HCT116 (cell line): ENCODE data around the gene FLYWCH1. TPM values are rescaled to one million over a fixed set of nuclear protein-coding genes. Genes with fewer than 3 reads are reported as not detected.

Experiments
- ATAC-seq: fragments of 200-7000 bp; cut with Tn5 transposase; 2 replicates; pipeline ENCODE4 v1.9.1; 2020; ENCODE audit warnings: mild to moderate bottlenecking, moderate library complexity
- BruUV-seq: library from RNA; stranded (reverse); fragments of 400-500 nt; replicated peaks from 2 replicates; lab custom pipeline; 2021; lab: Mats Ljungman, UMichigan
- CTCF ChIA-PET: fragments of 300-600 bp; sonication (Branson Sonifier 250); formaldehyde crosslinking; loops from one replicate; lab custom pipeline; 2021; ENCODE audit warnings: antibody characterized with exemption; lab: Charles Lee
- POLR2A ChIA-PET: fragments of 300-600, 350-600 bp; sonication (Branson Sonifier 250); formaldehyde crosslinking; loops from one replicate; lab custom pipeline; 2021; ENCODE audit warnings: antibody characterized with exemption; lab: Charles Lee
- RAD21 ChIA-PET, 2 experiments: fragments of 300-600 bp; sonication (Branson Sonifier 250); formaldehyde crosslinking; loops; one replicate each; lab custom pipeline; 2023; ENCODE audit warnings: low total read pairs in 2 of 2; ENCODE audit not compliant: uncharacterized antibody in 2 of 2, unreplicated experiment in 2 of 2, low non-redundant PET in 1 of 2; lab: Charles Lee
- DNase-seq: peaks from one replicate; pipeline ENCODE4 v3.0.0-alpha.2; 2010; ENCODE audit warnings: low read depth, low spot score
- H2AFZ ChIP-seq: fragments of 200-600 bp; shearing (Covaris generic), sonication (generic); 2 replicates; pipeline ENCODE4 v1.6.1; 2017; ENCODE audit warnings: low read depth, mixed run types, mixed read lengths, antibody characterized with exemption, low read length; ENCODE audit not compliant: poor library complexity, severe bottlenecking
- H3K27ac ChIP-seq: 2 replicates; pipeline ENCODE4 v1.5.1; 2012; ENCODE audit warnings: low read depth, low read length
- H3K27me3 ChIP-seq: fragments of 200-600 bp; sonication (generic); 2 replicates; pipeline ENCODE4 v1.6.1; 2016; ENCODE audit warnings: mixed run types, low read length, mixed read lengths; ENCODE audit not compliant: insufficient read depth
- H3K36me3 ChIP-seq, 2 experiments: fragments of 200-500 bp in 1 of 2; fragments of 200-600 bp in 1 of 2; sonication (Bioruptor generic) in 1 of 2; sonication (generic) in 1 of 2; 2 replicates each; pipeline versions ENCODE4 v1.5.1 to v1.6.1; 2014 to 2016; ENCODE audit warnings: low read length in 2 of 2, inconsistent platforms in 1 of 2, mixed read lengths in 1 of 2, mixed run types in 1 of 2; ENCODE audit not compliant: insufficient read depth in 2 of 2, control insufficient read depth in 1 of 2
- H3K4me1 ChIP-seq, 2 experiments: fragments of 200-600 bp in 1 of 2; sonication (generic) in 1 of 2; 2 replicates each; pipeline versions ENCODE4 v1.5.1 to v1.6.1; 2012 to 2017; ENCODE audit warnings: low read length in 2 of 2, inconsistent platforms in 1 of 2, mild to moderate bottlenecking in 1 of 2, mixed read lengths in 1 of 2, mixed run types in 1 of 2, moderate library complexity in 1 of 2; ENCODE audit not compliant: insufficient read depth in 2 of 2, control insufficient read depth in 1 of 2
- H3K4me2 ChIP-seq: fragments of 200-600 bp; sonication (generic); 2 replicates; pipeline ENCODE4 v1.6.1; 2017; ENCODE audit warnings: mixed run types, low read length, mixed read lengths
- H3K4me3 ChIP-seq, 2 experiments: fragments of 200-600 bp in 1 of 2; sonication (generic) in 1 of 2; replicated peaks in 1 of 2; 2 replicates each; pipeline ENCODE4 v1.5.1; 2011 to 2016; ENCODE audit warnings: low read length in 2 of 2, control low read depth in 1 of 2, low read depth in 1 of 2, mild to moderate bottlenecking in 1 of 2, mixed read lengths in 1 of 2, mixed run types in 1 of 2
- H3K79me2 ChIP-seq: fragments of 200-600 bp; sonication (generic); 2 replicates; pipeline ENCODE4 v1.6.1; 2017; ENCODE audit warnings: mild to moderate bottlenecking, mixed run types, low read length, moderate library complexity, mixed read lengths; ENCODE audit not compliant: insufficient read depth
- H3K9ac ChIP-seq: fragments of 200-600 bp; sonication (generic); 2 replicates; pipeline ENCODE4 v1.6.1; 2016; ENCODE audit warnings: low read length, mixed read lengths
- H3K9me2 ChIP-seq: fragments of 200-600 bp; sonication (generic), shearing (Covaris generic); 2 replicates; pipeline ENCODE4 v1.6.1; 2017; ENCODE audit warnings: mixed run types, mild to moderate bottlenecking, moderate library complexity; ENCODE audit not compliant: insufficient read depth
- H3K9me3 ChIP-seq, 2 experiments: fragments of 200-500 bp in 1 of 2; fragments of 200-600 bp in 1 of 2; sonication (Bioruptor generic) in 1 of 2; sonication (generic) in 1 of 2; 2 replicates each; pipeline ENCODE4 v1.6.1; 2014 to 2017; ENCODE audit warnings: low read length in 2 of 2, mixed read lengths in 2 of 2, inconsistent platforms in 1 of 2, low read depth in 1 of 2, mild to moderate bottlenecking in 1 of 2, mixed run types in 1 of 2, moderate library complexity in 1 of 2; ENCODE audit not compliant: control insufficient read depth in 1 of 2, insufficient read depth in 1 of 2
- H4K20me1 ChIP-seq: fragments of 200-600 bp; sonication (generic), shearing (Covaris generic); 2 replicates; pipeline ENCODE4 v1.6.1; 2017; ENCODE audit warnings: mixed run types, mild to moderate bottlenecking, moderate library complexity; ENCODE audit not compliant: insufficient read depth
- CEBPB ChIP-seq: IDR thresholded peaks from 2 replicates; pipeline ENCODE4 v1.6.1; 2012; ENCODE audit warnings: low read depth
- EGR1 ChIP-seq: IDR thresholded peaks from 2 replicates; pipeline ENCODE4 v1.6.1; 2012; ENCODE audit warnings: low read depth
- EZH2 ChIP-seq: fragments of 200-600 bp; sonication (generic); IDR thresholded peaks from 2 replicates; pipeline ENCODE4 v1.6.1; 2017; ENCODE audit warnings: antibody characterized with exemption, mixed run types
- SP1 ChIP-seq: IDR thresholded peaks from 2 replicates; pipeline ENCODE4 v1.6.1; 2012; ENCODE audit warnings: low read depth
- intact Hi-C: fragments of 100-400 bp; cut with micrococcal nuclease; formaldehyde crosslinking; loops from 2 replicates; pipeline ENCODE4 v1.10.0; 2022
- total RNA-seq: library from RNA; stranded (reverse); gene quantifications from one replicate; pipeline ENCODE4 v1.2.1, GENCODE V29; 2021; ENCODE audit not compliant: unreplicated experiment
- TF ChIP-seq, protein P1 (sequence below), 3 experiments: fragments of 200-600 bp in 1 of 3; sonication (generic) in 1 of 3; IDR thresholded peaks in 2 of 3; conservative IDR thresholded peaks in 1 of 3; 2 replicates each; pipeline ENCODE4 v1.5.1; 2012 to 2017; ENCODE audit warnings: low read depth in 2 of 3, low read length in 2 of 3, antibody characterized with exemption in 1 of 3, borderline replicate concordance in 1 of 3, control low read depth in 1 of 3, mild to moderate bottlenecking in 1 of 3, mixed read lengths in 1 of 3, mixed run types in 1 of 3, moderate library complexity in 1 of 3; ENCODE audit not compliant: insufficient read depth in 1 of 3
- TF ChIP-seq, protein P2 (sequence below): IDR thresholded peaks from 2 replicates; pipeline ENCODE4 v1.6.1; 2012; ENCODE audit warnings: low read depth
- TF ChIP-seq, protein P3 (sequence below): IDR thresholded peaks from 2 replicates; pipeline ENCODE4 v1.6.1; 2012

The FLYWCH1 gene
- total RNA-seq, 1 experiment from 2014 or later: 66.6 TPM

DNA sequence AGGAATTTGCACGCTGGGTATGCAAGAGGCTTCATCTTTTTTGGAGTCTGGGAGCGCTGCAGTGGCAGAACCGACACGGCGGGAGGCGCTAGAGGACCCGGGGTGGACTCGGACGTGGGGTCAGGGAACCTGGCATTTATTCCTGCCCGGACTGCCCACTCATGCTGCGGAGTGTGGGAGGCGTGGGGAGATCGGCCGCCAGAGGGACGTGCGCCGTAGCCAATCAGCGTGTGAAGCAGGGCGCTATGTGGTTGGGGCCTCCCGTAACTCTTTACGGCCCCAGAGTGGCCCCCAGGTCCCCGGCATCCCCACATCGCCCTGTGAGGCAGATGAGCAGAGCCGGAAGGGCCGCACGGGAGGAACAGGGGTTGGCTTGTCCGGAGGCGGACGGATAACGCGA lies 17.5 kb upstream of the FLYWCH1 start:
- Histone ChIP-seq H3K9ac (no peak overlapping the region), H3K27ac (no peak overlapping the region), H4K20me1 (no peaks in the 10 kb centered on the region), H3K36me3 (peaks cover 0 to 4% of the 10 kb centered on the region in 2 experiments; a peak in 2 of 4 replicates), H3K79me2 (peaks cover 8% of the 10 kb centered on the region; the same call in 1 of the 2 replicates), H3K9me2 (no peaks in the 10 kb centered on the region), H3K4me3 (no peak overlapping the region), H3K4me2 (no peak overlapping the region), H3K4me1 (peaks cover 2 to 19% of the 10 kb centered on the region in 2 experiments; a peak in 3 of 4 replicates), H2AFZ (no peak overlapping the region), H3K9me3 (no peaks in the 10 kb centered on the region), H3K27me3 (no peaks in the 10 kb centered on the region)
- intact Hi-C loops: no loop called here
- RAD21 ChIA-PET: no interaction called here
- DNase-seq (no peak), ATAC-seq (no peak)
- CTCF ChIA-PET: no interaction called here
- TF ChIP-seq EZH2 (no peak), SP1 (no peak)
- TF ChIP-seq, protein P1, sequence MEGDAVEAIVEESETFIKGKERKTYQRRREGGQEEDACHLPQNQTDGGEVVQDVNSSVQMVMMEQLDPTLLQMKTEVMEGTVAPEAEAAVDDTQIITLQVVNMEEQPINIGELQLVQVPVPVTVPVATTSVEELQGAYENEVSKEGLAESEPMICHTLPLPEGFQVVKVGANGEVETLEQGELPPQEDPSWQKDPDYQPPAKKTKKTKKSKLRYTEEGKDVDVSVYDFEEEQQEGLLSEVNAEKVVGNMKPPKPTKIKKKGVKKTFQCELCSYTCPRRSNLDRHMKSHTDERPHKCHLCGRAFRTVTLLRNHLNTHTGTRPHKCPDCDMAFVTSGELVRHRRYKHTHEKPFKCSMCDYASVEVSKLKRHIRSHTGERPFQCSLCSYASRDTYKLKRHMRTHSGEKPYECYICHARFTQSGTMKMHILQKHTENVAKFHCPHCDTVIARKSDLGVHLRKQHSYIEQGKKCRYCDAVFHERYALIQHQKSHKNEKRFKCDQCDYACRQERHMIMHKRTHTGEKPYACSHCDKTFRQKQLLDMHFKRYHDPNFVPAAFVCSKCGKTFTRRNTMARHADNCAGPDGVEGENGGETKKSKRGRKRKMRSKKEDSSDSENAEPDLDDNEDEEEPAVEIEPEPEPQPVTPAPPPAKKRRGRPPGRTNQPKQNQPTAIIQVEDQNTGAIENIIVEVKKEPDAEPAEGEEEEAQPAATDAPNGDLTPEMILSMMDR (IDR thresholded peaks at IDR 0.05 in 2 of 3, conservative IDR thresholded peaks at IDR 0.05 in 1 of 3; ENCODE audit: borderline replicate concordance in 1 of 3, insufficient read depth in 1 of 3, low read depth in 2 of 3, low read length in 2 of 3): 0 out of 6 replicates have a peak, but pooled peaks of 1 of the 3 experiments have one; percentile 21
- BruUV-seq: no TSS peak
- POLR2A ChIA-PET: no interaction called here

DNA sequence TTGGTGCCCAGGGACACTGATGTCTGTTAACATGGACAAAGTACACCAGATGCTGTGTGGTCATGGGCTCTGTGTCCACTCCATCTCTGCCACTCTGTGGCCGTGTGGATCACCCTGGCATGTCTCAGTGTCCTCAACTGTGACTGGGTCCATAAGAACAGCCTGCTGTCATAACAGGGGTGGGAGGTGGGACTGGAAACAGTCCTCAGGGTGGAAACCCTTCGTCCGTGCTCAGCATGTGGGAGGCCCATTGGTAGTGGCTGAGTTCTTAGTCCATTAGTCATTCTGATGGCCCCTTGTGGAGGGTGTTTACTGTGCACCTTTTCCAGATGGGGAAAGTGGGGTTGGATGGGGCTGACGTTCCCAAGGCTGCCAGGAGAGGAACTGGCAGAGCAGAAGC lies 15.9 kb upstream of the FLYWCH1 start:
- H2AFZ ChIP-seq: no peak overlapping the region
- H3K9me3 ChIP-seq: no peaks in the 10 kb centered on the region
- H4K20me1 ChIP-seq: no peaks in the 10 kb centered on the region
- H3K9ac ChIP-seq: no peak overlapping the region
- no peak overlapping the region for H3K4me3 ChIP-seq
- ChIA-PET POLR2A (interaction anchor here (0.5 kb wide), 1 partner anchor 1734 kb away, joined by 3 read pairs; no protein-coding TSS in a partner anchor), CTCF (no interaction called here), RAD21 (no interaction called here)
- H3K4me2 ChIP-seq: peak overlapping the region; percentile 2; the same call in 1 of the 2 replicates
- H3K9me2 ChIP-seq: no peaks in the 10 kb centered on the region
- BruUV-seq: no TSS peak
- no peak overlapping the region for H3K27ac ChIP-seq
- no peak for DNase-seq
- peaks cover 0 to 4% of the 10 kb centered on the region in 2 experiments; a peak in 2 of 4 replicates for H3K36me3 ChIP-seq
- H3K4me1 ChIP-seq: peaks cover 2 to 17% of the 10 kb centered on the region in 2 experiments; a peak in 3 of 4 replicates
- ATAC-seq: peak; percentile 77
- intact Hi-C loops: no loop called here
- no peaks in the 10 kb centered on the region for H3K27me3 ChIP-seq
- peaks cover 6% of the 10 kb centered on the region; the same call in 1 of the 2 replicates for H3K79me2 ChIP-seq
- TF ChIP-seq EGR1 (no peak), SP1 (no peak), CEBPB (no peak)
- TF ChIP-seq, protein P2, sequence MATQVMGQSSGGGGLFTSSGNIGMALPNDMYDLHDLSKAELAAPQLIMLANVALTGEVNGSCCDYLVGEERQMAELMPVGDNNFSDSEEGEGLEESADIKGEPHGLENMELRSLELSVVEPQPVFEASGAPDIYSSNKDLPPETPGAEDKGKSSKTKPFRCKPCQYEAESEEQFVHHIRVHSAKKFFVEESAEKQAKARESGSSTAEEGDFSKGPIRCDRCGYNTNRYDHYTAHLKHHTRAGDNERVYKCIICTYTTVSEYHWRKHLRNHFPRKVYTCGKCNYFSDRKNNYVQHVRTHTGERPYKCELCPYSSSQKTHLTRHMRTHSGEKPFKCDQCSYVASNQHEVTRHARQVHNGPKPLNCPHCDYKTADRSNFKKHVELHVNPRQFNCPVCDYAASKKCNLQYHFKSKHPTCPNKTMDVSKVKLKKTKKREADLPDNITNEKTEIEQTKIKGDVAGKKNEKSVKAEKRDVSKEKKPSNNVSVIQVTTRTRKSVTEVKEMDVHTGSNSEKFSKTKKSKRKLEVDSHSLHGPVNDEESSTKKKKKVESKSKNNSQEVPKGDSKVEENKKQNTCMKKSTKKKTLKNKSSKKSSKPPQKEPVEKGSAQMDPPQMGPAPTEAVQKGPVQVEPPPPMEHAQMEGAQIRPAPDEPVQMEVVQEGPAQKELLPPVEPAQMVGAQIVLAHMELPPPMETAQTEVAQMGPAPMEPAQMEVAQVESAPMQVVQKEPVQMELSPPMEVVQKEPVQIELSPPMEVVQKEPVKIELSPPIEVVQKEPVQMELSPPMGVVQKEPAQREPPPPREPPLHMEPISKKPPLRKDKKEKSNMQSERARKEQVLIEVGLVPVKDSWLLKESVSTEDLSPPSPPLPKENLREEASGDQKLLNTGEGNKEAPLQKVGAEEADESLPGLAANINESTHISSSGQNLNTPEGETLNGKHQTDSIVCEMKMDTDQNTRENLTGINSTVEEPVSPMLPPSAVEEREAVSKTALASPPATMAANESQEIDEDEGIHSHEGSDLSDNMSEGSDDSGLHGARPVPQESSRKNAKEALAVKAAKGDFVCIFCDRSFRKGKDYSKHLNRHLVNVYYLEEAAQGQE: no peak
- TF ChIP-seq, protein P3, sequence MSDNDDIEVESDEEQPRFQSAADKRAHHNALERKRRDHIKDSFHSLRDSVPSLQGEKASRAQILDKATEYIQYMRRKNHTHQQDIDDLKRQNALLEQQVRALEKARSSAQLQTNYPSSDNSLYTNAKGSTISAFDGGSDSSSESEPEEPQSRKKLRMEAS: 0 out of 2 replicates have a peak, but pooled peaks have one; percentile 24
